ENCODE data around the gene CCDC69. TPM values are rescaled to one million over a fixed set of nuclear protein-coding genes. Genes with fewer than 3 reads are reported as not detected.

The CCDC69 gene
- total RNA-seq, 1 experiment from 2014 or later = 1.5 TPM

- peak; percentile 73 for DNase-seq (ENCODE audit: low read depth)
These were observed 59.1 kb downstream of the CCDC69 start for GRCh38 chr5:151164687-151165392.

GRCh38 chr5:151162776-151163175, 61.1 kb downstream of the CCDC69 start:
- no peak for DNase-seq (ENCODE audit: low read depth)

DNA sequence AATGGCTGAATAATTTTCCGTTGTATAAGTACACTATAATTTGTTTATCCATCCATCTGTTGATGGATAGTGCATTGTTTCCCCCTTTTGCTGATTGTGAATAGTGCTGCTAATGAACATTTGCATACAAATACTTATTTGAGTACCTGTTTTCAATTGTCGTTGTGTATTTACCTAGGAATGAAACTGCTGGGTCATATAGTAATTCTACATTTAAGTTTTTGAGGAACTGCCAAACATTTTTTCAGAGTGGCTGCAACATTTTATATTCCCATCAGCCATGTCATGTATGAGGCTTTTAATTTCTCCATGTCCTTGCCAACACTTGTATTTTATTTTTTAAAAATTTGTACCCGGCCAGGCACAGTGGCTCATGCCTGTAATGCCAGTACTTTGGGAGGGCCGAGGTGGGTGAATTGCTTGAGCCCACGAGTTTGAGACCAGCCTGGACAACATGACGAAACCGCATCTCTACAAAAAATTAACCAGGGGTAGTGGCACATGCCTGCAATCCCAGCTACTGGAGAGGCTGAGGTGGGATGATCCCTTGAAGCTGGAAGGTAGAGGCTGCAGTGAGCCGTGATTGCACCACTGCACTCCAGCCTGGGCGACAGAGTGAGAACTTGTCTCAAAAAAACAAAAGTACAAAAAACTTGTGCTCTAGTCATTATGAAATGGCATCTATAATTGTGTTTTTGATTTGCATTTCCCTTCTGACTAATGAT, 64.1 kb downstream of the CCDC69 start:
- no peak for DNase-seq (ENCODE audit: low read depth)

DNA sequence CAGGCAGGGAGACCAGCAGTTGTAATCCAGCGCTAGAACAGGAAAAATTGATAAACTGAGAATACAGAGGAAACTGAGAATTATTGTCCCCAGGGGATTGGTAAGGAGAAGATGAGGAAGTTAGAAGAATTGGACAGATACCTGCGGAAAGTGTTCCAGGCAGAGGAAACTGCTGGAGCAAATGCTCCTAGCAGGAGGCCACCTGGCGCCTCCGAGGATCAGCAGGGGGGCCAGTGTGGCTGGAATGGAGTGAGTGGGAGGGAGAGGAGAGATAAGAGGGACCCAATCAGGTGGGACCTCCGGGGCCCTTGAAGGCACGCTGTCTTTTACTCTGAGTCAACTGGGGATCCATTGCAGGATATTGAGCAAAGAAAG, 65.6 kb downstream of the CCDC69 start:
- DNase-seq (ENCODE audit: low read depth) = no peak

DNA sequence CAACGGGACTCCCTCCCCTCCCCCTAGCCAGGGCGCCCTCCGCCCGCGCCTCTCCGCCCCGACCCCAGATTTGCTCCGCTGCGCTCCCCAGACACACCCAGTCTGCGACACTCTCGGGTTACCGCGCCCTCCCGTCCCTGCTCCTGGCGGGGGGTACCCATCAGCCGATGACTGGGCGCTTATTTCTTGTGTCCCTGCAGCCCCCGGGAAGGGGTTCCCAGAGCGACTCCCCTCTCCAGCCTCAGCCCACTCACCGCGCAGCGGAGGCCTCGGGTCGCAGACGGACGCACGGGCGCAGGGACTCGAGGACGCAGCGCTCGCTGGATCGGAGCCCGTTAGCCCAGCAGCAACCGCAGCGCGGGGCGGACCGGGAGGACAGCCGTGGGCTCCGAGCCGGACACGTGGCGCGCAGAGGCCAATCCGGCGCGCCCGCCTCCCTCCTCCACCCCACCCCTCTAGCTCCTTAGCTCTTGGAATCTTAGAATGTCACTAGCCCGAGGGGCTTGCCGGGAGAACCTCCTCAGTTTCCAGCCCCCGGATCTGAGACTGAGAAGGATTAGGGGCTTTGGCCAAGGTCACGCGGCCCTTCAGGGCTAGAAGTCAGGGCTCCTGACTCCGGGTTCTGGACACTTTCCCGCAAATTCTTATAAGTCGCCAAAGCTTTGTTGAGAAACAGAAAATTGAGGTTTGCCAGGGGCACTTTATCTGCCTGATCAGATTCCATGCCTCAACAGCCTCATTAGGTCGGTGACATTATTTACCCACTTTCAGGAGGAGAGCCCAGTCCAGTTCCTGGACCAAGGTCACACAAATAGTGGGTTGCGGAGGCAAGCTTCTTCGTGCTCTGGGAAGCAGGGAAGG, 66.2 kb downstream of the CCDC69 start, which contains the start of gene ANXA6:
Gene ANXA6 (minus strand): TSS at position 354 of the 861 bp plus-strand sequence. CDS start 9,878 bp downstream, outside the sequence.
- peak; percentile 81 for DNase-seq (ENCODE audit: low read depth)

DNA sequence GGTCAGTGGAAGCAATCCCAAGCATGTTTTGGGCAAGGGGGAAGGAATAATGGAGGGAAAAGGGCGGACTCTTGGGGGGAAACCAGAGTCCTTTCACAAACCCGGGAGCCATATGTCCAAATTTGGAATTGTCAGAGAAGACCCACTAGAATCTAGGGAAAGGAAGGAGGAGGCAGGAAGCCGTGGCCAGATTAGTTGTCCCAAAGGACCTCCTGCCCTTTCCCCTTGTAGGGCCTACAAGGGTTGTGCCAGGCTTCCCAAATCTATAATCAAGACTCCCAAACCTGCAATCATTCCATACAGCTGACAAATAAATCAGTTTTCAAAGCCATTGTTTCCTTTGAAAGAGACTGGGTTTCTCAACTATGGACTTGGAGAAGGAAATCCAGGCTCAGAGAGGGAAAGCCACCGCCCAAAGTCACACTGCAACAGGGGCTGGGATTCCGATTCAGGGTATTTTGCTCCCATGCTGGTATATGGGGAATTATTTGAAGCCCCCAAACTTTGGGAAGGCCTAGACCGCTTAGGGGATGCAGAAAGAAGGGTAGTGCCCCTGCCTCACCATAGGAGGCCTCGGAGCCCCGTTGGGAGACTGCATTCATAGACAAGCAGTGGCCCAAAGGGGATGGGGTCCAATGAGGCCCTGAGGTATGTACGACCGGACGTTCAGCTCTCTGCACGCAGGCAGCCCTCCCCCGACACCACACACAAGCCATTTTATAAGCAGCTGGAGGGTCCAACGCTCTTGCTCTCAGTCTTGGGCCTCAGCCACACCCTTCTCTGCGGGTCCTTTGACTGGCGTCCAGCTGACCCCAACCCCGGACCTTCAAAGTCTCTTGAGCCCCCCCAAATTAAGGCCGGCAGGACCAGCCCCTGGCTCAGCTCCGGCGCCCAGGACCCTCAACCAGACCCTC, 67.1 kb downstream of the CCDC69 start:
- no peak for DNase-seq (ENCODE audit: low read depth)

GRCh38 chr5:151155775-151156506, 68.0 kb downstream of the CCDC69 start:
- peak; percentile 16 for DNase-seq (ENCODE audit: low read depth)

- no peak for DNase-seq (ENCODE audit: low read depth)
These were observed 68.7 kb downstream of the CCDC69 start for GRCh38 chr5:151154931-151155774.

DNA sequence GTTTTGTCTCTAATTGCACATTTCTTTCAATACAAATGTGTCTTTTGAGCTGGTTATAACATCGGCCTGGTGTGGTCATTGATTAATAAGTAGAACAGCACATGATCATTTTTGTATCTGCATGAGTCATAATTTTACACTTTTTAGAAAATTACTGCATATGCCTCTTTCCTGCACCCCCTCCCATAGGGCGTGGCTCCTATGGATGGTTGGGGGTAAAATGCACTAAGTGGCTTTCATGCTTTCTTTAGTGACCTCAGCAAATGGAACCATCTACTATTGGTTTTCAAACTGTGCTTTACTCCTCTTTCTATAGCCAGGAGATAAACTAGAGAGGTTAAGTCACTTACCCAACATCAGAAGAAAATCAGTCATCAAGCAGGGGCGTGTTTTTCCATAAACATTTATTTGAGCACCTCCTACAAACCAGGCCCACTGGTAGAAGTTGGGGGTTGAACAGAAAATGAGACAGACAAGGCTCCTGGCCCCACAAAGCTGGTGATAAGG, 70.1 kb downstream of the CCDC69 start:
- DNase-seq (ENCODE audit: low read depth) = no peak

DNA sequence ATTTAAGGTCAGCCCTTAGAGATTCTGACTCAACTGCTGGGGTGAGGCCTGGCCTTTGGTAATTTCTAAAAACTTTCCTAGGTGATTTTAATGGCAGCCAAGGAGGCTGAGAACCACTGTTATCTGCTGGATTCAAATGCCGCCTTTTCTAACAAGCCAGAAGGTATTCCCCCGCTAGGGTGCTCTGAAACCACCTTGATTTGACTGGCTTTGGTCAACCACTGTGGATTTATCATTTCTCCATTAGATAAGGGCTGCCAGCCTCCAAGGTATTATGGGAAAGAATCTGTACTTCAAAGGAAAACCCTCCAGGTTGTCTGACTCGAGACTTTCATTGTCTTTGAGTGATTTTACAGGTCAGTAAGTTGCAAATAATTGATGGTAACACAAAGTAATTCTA, 70.6 kb downstream of the CCDC69 start:
- DNase-seq (ENCODE audit: low read depth) = no peak

DNA sequence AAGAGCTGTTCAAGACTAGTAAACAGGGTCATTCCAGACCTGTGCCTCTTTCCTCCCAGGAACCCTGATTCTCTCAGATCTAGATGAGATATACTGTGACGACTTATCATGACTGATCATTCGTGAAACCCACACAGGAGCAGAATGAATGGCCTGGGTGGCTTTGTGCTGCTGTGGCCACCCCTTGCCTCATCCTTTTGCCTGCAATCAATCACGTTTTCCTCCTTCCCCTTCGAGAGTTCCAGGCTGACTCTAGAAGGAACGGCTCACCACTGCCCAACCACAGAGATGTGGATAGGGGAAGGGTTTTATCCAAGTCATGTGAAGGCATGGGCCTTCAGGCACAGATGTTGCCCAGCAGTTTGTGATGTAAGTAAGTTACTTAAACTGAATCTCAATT, 72.1 kb downstream of the CCDC69 start:
- no peak for DNase-seq (ENCODE audit: low read depth)

GRCh38 chr5:151151263-151151660, 72.6 kb downstream of the CCDC69 start:
- DNase-seq (ENCODE audit: low read depth) = no peak

GRCh38 chr5:151150471-151151262, 73.2 kb downstream of the CCDC69 start:
- no peak for DNase-seq (ENCODE audit: low read depth)

DNA sequence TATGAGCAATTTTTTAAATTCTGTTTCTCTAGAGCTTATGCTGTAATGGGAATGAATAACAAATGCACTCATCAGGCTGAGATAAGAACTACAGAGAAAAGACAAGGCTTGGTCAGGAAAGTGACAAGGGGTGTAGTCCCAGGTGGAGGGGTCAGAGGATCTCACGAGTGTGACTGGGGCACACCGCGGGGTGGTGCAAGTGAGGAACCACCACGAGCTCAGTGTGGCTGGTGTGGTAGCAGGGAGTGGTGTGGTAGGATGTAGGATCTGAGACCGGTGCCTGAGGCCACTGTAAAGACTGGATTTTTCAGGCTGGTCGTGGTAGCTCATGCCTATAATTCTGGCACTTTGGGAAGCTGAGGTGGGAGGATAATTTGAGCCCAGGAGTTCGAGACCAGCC, 75.3 kb downstream of the CCDC69 start:
- no peak for DNase-seq (ENCODE audit: low read depth)

DNA sequence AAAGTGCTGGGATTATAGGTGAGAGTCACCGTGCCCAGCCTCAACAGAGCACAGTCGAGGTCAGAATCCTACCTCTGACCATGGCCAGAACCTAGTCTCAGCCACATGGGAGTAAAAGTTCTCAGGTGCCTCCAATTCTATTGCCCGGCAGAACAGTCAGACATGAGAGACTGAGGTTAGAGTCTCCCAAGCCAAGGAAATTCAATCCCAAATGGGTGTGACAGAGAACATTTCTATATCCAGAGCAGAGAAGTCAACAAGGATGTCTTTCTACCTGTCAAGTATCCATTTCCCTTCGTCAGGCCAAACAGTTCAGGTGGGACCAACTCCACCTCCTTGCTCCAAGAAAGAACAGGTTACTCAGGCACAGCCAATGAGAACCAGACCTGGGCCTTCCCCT, 76.9 kb downstream of the CCDC69 start:
- no peak for DNase-seq (ENCODE audit: low read depth)

- DNase-seq (ENCODE audit: low read depth) = no peak
These were observed 77.8 kb downstream of the CCDC69 start for GRCh38 chr5:151146061-151146460.

GRCh38 chr5:151144922-151145321, 79.0 kb downstream of the CCDC69 start:
- no peak for DNase-seq (ENCODE audit: low read depth)

- no peak for DNase-seq (ENCODE audit: low read depth)
These were observed 79.6 kb downstream of the CCDC69 start for GRCh38 chr5:151144275-151144674.

DNA sequence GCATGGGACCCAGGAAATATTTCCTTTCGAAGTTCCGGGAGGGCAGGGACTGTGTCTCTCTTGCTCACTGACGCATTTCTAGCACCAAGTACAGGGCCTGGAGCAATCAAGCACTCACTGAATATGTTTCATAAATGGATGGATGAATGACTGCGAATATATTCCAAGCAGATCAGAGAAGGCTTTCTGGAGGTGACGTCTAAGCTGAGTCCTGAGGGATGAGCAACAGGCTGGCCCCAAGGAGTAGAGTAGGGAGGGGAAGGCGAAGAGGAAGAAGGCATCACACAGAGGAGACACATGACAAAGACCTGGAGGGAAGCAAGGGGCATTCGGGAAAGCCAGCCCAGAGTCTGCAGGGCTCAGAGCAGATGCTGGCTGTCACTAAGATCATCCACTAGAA, 80.2 kb downstream of the CCDC69 start:
- DNase-seq (ENCODE audit: low read depth) = no peak
